Epithelial cell of prostate (primary cell): Measurements from ENCODE around the gene APOO.

Experiments
- DNase-seq: peaks from one replicate; pipeline ENCODE4 v3.0.0-alpha.2; 2011; ENCODE audit warnings: low read depth, low spot score
- H3K27ac ChIP-seq: fragments of 450-650 bp; 2 replicates; pipeline ENCODE4 v1.5.1; 2017; ENCODE audit warnings: mild to moderate bottlenecking

Gene APOO

DNA sequence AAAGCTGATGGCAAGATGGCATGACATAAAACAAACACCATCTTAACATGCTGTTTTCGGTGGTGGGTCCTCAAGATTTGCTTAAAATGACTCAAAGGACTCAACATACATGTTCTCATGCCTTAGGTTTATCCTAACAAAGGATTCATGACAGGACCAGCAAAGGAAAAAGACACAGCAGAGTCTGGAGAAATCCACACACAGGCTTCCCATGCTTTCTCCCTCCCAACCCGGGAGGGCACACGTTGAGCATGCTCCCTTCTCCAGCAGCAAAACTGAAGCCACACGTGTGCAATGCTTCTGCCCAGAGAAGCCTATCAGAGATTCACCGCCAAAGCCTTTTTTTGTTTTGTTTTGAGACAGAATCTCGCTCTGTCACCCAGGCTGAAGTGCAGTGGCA is 84.9 kb downstream of the APOO start:
- no peak for DNase-seq
- H3K27ac ChIP-seq: peak overlapping the region; percentile 33

DNA sequence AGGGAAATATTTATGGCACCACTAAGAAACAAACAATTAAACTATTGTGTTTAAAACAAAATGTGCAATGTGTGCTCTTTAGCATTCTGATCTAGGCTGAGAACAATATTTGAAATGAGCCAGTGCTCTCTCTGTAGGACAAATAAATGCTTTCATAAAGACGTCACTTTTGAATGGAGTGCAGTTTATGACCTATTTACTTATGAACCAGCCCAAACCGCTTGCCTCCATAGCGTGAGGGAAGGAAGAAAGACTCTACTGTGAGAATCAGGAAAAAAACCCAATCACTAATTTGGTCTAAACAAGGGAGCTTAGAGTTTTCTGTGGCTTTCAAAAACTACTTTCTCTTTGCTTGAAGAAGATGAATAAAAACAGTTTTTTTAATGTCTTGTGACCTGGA is 85.3 kb downstream of the APOO start:
- H3K27ac ChIP-seq: peak overlapping the region; percentile 33
- DNase-seq: no peak

DNA sequence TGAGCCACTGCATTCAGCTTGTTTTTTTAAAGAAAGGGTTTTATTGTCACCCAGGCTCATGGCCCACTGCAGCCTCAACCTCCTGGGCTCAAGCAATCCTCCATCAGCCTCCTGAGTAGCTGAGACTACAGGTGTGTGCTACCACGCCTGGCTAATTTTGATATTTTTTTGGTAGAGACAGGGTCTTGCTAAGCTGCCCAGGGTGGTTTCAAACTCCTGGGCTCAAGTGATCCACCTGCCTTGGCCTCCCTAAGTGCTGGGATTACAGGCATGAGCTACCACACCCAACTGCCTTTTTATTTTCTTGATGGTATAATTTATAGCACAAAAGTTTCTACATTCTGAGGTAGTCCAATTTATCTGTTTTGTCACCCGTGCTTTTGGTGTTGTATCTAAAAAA is 85.9 kb downstream of the APOO start:
- DNase-seq: no peak
- peak overlapping the region; percentile 33 for H3K27ac ChIP-seq

DNA sequence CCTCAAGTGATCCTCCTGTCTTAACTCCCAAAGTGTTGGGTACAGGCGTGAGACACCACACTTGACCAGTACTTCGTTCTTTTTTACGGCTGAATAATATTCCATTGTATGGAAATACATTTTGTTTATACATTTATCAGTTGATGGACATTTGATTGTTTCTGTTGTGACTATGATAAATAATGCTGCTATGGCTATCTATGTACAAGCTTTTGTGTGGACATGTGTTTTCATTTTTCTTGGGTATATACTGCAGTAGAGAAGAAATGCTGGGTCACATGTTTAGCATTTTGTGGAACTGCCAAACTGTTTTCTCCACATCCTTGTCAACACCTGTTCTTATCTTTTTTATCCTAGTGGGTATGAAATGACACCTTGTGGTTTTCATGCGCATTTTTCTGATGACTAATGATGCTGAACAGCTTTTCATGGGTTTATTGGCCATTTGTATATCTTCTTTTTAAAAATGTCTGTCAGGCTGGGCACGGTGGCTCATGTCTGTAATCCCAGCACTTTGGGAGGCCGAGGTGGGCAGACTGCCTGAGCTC is 87.4 kb downstream of the APOO start:
- no peak for DNase-seq
- no peak overlapping the region for H3K27ac ChIP-seq

DNA sequence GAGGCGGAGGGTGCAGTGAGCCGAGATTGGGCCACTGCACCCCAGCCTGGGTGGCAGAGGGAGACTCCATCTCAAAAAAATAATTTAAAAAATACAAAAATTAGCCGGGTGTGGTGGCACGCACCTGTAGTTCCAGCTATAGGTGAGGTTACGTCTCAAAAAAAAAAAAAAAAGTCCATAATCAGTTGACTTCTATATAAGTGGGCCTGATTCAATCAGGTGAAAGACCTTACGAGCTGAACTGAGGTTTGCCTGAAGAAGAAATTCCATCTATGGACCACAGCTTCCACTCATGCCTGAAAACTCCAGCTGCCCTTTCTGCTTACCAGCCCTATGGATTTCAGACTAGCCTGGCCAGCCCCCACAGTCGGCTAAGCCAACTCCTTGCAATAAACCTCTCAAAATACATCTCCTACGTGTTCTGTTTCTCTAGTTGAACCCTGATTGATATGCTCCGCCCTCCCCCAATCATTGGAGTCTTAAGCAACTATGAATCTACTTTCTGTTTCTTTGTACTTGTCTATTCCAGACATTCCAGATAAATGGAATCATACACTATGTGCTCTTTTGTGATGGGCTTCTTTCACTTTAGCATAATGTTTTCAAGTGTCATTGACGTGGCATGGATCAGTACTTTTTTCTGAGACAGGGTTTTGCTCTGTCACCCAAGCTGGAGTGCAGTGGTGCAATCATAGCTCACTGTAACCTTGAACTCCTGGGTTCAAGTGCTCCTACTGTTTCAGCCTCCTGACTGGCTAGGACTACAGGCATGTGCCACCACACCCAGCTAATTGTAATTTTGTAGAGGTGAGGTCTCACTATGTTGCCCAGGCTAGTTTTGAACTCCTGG is 88.1 kb downstream of the APOO start:
- no peak for DNase-seq
- H3K27ac ChIP-seq: no peak overlapping the region

DNA sequence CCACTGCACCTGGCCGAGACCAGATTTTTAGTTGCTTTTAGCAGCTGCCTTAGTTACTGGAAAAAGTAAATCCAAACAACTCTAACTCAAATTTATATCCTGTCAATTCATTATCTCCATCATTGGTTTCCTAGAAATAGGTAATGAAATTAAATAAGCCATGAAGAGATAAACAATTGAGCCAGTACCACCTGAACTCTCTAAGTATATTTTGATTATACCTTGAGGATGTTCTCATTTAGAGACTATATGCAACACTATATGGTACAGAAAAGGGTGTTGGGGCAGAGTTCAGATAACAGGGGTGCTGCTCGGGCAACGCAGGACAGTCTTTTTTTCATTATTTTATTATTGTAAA is 89.8 kb downstream of the APOO start:
- no peak overlapping the region for H3K27ac ChIP-seq

DNA sequence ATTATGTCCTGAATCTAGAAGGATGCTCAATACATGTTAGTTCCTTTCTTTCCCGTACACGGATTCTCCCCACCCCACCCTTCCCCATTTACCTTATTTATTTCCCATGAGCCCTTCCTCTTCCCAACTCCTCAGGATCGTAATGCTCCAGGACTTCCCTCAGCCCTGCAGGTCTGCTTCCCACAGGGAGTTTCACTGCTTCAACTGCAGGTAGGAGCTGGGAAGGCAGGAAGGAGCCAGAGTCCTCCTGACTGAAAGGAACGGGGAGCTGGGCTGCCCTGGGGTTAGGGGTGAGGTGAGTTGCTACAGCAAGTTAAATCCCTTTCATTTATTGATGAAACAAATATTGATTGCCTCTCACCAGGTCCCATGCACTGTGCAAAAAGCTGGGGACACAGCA is 91.6 kb downstream of the APOO start:
- no peak for DNase-seq
- H3K27ac ChIP-seq: no peak overlapping the region

More for the DNA sequence above, 89.8 kb downstream of the APOO start:
- DNase-seq: no peak

DNA sequence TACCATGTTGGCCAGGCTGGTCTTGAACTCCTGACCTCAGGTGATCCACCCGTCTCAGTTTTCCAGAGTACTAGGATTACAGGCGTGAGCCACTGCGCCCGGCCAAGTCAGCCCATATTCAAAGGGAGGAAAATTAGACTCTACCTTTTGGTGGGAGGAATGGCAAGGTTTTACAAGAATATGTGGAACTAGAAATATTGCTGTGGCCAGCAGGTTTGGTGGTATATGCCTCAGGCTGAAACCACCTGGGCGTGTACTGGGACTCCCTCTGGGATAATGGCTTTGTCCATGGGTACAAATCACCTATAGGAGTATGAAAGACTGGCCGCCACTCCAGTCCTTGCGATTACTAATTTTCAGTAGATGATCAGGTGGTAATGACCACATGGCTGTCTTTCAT is 92.4 kb downstream of the APOO start:
- no peak for DNase-seq
- H3K27ac ChIP-seq: no peak overlapping the region

DNA sequence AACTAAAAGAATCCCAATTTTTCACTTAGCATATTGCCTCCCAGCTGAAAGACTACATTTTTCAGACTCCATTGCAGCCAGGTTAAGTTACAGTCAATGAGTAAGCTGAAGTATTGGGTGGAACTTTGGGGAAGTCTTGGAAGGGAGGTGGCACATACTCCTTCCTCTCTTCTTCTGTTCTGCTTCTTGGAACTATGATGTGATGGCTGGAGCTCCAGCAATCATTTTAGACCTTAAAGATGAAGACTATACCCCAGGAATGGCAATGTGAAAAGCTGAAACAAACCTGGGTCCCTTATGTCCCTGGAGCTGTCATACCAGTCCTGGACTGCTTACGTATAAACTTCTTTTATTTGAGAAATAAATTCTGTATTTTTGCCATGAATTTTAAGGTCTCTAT is 93.9 kb downstream of the APOO start:
- DNase-seq: no peak
- H3K27ac ChIP-seq: no peak overlapping the region

DNA sequence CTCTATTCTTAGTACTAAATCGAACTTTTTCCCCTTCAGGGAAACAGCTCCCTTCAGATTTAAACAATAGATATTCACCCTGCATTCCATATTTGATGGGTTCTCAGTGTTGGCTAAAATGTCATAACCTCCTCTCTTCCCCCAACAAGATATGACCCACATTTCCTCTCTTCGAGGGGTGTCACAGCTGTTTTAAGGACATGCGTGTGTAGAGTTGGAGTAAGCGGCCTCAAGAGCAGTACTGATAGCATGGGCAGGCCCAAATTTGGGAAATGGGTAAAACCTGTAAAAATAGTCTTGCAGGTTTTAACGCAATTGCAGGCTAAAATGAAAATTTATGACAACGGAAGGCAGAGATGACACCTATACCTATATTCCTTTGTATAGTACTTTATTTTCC is 96.1 kb downstream of the APOO start:
- DNase-seq: no peak
- peak overlapping the region; percentile 27 for H3K27ac ChIP-seq

DNA sequence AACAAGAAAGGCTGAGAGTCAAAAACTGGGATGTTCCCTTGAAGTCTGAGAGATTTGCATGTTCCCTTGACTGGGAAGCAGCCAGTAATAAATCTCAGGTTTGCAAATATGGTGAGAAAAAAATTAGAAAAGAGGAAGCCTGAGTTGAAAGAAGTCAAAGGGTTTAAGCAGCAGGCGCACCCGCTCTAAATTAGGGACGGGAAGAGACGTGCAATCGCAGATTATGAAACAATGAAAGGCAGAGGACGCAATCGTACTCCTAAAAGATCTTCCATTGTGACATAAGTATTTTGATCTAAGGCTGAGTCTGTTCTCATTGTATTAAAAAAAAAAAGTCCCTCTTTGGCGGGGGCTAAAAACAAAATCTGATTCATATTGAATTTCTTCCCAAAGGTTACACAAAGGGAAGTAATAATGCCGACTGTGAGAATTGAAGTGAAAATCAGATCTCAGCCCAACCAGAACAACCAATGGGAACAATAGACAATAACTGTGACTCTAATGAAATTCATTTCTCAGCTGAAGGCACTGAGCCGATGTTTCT is 96.6 kb downstream of the APOO start:
- DNase-seq: no peak
- H3K27ac ChIP-seq: peak overlapping the region; percentile 27

DNA sequence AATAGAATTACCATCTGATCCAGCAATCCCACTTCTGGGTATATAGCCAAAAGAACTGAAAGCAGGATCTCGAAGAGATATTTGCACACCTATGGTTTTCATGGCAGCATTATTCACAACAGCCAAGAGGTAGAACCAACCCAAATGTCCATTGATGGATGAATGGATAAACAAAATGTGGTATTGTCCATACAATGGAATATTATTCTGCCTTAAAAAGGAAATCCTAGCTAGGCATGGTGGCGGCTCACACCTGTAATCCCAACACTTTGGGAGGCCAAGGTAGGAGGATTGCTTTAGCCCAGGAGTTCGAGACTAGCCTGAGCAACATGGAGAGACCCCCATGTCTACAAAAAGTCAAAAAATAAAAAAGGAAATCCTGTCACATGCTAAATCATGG is 97.5 kb downstream of the APOO start:
- no peak overlapping the region for H3K27ac ChIP-seq
- DNase-seq: no peak

DNA sequence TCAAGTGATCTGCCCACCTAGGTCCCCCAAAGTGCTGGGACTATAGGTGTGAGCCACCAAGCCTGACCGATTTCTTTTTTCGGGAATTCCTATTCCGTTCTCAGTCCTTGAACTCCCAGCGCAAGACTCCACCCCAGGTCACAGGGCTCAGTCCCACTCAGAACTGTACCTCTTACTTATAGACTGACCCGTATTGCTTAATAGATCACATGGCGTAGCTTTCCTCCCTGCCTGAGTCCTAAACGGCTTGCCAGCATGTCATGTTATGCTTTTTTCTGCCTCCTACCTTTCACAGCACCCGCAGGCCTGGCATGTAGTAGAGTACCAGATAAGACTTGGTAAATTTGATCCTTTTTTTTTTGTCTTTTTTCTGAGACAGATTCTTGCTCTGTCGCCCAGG is 102.3 kb downstream of the APOO start:
- DNase-seq: no peak
- H3K27ac ChIP-seq: peak overlapping the region; percentile 97

DNA sequence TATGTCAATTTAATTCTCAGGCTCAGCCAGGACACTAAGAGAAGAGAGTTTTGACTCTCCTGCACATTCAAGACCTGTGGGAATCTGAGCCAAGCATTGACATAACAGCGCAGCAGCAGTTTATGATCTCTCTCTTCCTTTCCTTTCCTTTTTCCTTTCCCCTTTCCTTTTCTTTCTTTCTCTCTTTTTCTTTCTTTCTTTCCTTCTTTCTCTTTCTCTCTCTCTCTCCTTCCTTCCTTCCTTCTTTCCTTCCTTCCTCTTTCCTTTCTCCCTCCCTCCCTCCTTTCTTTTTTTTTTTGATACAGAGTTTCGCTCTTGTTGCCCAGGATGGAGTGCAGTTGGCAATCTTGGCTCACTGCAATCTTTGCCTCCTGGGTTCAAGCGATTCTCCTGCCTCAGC is 103.2 kb downstream of the APOO start:
- H3K27ac ChIP-seq: peak overlapping the region; percentile 97
- no peak for DNase-seq

DNA sequence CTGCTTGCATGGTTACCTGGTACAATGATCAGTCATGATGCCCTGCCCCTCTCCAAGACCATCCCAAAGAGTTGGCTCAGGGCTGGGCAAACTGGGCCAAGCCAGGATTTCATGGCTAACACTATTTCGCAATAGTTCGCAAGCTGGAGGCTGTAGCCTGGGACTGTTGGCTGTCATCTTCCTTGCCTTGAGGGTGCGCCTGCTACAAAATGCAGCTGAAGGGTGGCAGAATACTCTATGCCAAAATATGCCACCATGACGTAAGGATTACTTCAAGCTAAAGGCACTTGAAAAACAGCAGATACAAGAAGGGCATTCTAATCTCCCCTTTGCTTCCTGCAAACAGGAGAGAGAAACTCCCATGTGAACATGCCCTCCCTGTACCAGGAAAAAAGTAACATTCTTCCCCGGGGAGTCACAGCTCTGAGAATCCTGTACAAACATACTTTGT is 103.8 kb downstream of the APOO start:
- peak; percentile 91 for DNase-seq
- peak overlapping the region; percentile 97 for H3K27ac ChIP-seq

DNA sequence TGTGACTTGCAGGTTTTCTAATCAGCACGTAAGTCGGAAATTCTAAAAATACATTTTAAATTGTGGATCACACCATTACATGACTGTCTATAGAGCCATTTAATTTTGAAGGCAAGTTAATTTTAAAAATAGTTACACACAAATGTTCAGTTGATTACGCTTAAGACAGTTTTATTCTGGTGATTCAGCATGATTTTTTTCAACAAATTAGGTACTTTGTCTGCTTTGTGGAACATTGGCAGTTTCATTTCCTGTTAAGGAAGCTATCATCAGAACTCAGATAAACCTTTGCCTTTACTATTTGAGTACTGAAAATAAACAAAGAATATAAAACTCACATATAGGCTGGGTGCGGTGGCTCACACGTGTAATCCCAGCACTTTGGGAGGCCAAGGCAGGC is 105.3 kb downstream of the APOO start:
- H3K27ac ChIP-seq: peak overlapping the region; percentile 97
- DNase-seq: no peak

DNA sequence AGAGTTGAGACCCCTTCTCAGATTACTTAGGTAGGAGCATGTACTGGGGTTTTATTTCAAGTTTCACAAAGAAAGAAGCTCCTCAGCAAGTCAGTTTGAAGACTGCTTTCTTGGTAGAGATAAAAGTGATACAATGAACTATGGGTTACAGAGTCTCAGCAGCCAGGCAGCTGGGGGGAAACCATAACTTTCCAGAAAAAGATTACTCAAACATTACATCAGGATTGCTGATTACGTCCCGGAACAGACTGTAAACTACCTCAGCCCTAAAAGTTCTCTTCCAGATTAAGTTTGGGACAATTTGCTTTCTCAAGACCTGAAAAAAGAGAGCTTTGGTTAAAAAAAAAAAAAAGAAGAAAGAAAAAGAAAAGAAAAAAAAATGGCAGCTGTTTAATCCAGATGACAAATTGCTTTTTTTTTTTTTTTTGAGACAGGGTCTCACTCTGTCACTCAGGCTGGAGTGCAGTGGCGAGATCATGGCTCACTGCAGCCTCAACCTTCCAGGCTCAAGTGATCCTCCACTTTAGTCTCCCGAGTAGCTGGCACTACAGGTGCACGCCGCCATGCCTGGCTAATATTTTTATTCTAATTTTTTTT is 108.2 kb downstream of the APOO start:
- H3K27ac ChIP-seq: peak overlapping the region; percentile 91
- no peak for DNase-seq

DNA sequence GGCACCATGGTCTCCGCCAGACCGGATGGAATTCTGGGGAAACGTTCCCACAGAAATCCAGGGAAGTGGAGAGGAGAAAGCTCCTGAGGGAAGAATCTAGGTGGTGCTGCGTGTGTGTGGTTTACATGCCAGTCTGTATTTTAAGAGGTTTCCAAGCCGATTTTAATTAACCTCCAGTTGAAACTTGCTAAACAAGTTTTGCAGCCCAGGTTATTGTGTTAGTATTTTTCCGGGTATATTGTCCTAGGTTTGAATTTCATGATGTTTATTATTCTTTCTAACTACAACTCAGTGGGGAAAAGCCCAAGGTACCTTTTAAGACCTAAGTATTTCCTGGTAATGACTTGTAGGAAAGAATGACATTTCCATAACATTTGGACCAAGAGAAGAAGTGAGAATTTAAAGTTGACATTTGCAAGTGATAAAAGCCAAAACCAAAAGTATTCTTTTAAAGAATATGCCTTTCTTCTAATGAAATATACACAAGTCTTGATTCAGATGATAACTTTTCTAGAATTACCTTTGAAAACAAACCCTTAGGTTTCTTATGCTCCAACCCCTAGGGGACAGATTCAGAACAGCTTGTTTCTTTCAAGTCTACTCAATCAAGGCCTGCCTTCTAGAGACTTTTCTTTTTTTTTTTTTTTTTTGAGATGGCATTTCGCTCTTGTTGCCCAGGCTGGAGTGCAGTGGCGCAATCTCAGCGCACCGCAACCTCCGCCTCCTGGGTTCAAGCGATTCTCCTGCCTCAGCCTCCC is 110.2 kb downstream of the APOO start:
- DNase-seq: no peak
- peak overlapping the region; percentile 91 for H3K27ac ChIP-seq

DNA sequence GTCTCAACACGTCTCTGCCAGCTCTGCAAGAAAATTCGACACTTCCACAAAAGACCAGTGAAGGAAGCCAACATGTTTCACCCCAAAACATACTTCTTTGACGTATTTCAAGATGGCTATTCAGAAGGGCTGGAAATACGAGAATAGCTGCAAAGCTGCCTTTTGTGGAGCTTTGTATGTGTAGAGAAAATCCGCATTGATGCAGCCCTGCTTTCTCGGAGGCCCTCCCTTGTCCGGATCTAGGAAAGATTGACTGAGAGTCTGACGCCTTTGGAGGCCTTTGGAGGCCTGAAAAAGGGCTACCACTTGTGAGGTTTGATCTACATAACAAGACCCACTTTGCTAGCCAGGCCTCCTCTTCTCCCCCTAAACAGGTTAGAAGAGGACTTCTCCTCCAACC is 112.5 kb downstream of the APOO start:
- no peak for DNase-seq
- H3K27ac ChIP-seq: peak overlapping the region; percentile 91

DNA sequence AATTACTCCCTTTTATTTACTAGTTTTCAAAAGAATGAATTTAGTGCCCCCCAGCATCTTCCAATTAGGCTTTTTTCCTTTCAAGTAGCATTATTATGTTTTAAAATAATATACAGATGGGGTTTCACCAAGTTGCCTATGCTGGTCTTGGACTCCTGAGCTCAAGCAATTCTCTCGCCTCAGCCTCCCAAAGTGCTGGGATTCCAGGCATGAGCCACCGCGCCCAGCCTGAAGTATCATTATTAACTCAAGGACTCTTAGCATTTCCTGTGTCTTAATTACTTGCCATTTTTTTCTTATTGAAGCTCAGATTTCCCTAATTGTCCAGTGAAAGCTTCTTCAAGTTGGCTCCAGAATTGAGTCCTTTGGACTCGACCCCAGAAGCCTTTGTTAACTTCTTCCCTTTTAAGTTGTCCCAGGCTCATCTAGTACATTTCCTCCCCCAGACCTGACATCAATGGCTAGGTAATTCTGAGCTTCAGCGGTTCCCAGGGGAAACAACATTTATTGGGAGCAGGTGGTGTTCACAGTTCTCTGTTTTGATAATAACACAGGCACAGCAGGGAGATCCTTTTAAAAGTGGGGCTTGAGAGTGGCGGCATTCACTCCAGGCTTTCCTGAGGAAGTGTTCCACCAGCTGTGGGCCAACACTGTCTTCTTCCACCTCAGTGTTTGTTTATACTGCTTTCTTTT is 114.7 kb downstream of the APOO start:
- H3K27ac ChIP-seq: peak overlapping the region; percentile 55
- DNase-seq: no peak
